ENCODE results near the gene ZFPM1. TPM values are rescaled to one million over a fixed set of nuclear protein-coding genes. Genes with fewer than 3 reads are reported as not detected.

Gene ZFPM1
- total RNA-seq, 1 experiment from 2014 or later: 24.1 TPM

GRCh38 chr16:88569614-88569984 lies 116.5 kb downstream of the ZFPM1 start:
- TF ChIP-seq CTCF (IDR thresholded peaks at IDR 0.05; ENCODE audit: insufficient read depth in 1 of 2, low read depth in 1 of 2, low read length in 1 of 2, severe bottlenecking in 1 of 2, unreplicated experiment in 1 of 2): no peak
- H3K27ac Mint-ChIP-seq (ENCODE audit: unreplicated experiment): peak overlapping the region; percentile 91
- CTCF ChIA-PET: interaction anchor here (0.6 to 1.7 kb wide), 14 partner anchors 8 to 947 kb away, joined by 3 to 16 read pairs (median 4); partner anchors contain the start of genes BANP and MVD
- no peaks in the 10 kb centered on the region for H3K9me3 Mint-ChIP-seq (ENCODE audit: unreplicated experiment)
- intact Hi-C loops (cut with micrococcal nuclease; ENCODE audit: unreplicated experiment): no loop called here
- BruUV-seq (replicated peaks): TSS peak; percentile 66
- H3K4me3 ChIP-seq (ENCODE audit: low read depth, low read length): peak overlapping the region; percentile 83
- DNase-seq: peak in 1 of 2 experiments; percentile 19
- POLR2A ChIA-PET: interaction anchor here (0.6 to 1.8 kb wide), 12 partner anchors 16 to 678 kb away, joined by 3 to 17 read pairs (median 4); partner anchors contain the start of gene BANP
- peaks cover 9% of the 10 kb centered on the region for H3K4me1 ChIP-seq
- no peaks in the 10 kb centered on the region for H3K4me1 Mint-ChIP-seq (ENCODE audit: low read depth, unreplicated experiment)
- H3K4me3 Mint-ChIP-seq (ENCODE audit: unreplicated experiment): peak overlapping the region; percentile 80
- H3K27me3 ChIP-seq (replicated peaks; ENCODE audit: control insufficient read depth, insufficient read depth, low read length): no peaks in the 10 kb centered on the region
- H3K27me3 Mint-ChIP-seq (ENCODE audit: insufficient read depth, unreplicated experiment): no peaks in the 10 kb centered on the region
- peaks cover 51% of the 10 kb centered on the region for H3K36me3 Mint-ChIP-seq (ENCODE audit: insufficient read depth, unreplicated experiment)
- peaks cover 2% of the 10 kb centered on the region; the same call in 1 of the 2 replicates for H3K36me3 ChIP-seq (ENCODE audit: control insufficient read depth, insufficient read depth, low read length)
- no peaks in the 10 kb centered on the region for H3K9me3 ChIP-seq

GRCh38 chr16:88569985-88570690 lies 117.1 kb downstream of the ZFPM1 start, which contains the start of gene ZC3H18:
TSS of gene ZC3H18 (plus strand) at chr16:88570403. CDS start at chr16:88577124, 6,721 bp downstream.
- CTCF ChIA-PET: interaction anchor here (0.6 to 1.7 kb wide), 19 partner anchors 9 to 946 kb away, joined by 3 to 16 read pairs (median 4); partner anchors contain the start of genes BANP and MVD
- POLR2A ChIA-PET: interaction anchor here (0.6 to 1.8 kb wide), 16 partner anchors 15 to 677 kb away, joined by 3 to 17 read pairs (median 4); partner anchors contain the start of gene BANP
- Histone ChIP-seq H3K36me3 (ENCODE audit: control insufficient read depth, insufficient read depth, low read length) (peaks cover 2% of the 10 kb centered on the region; the same call in 1 of the 2 replicates), H3K27me3 (replicated peaks; ENCODE audit: control insufficient read depth, insufficient read depth, low read length) (no peaks in the 10 kb centered on the region), H3K9me3 (no peaks in the 10 kb centered on the region), H3K4me1 (peaks cover 9% of the 10 kb centered on the region), H3K4me3 (ENCODE audit: low read depth, low read length) (peak within 1 kb of the TSS; percentile 96)
- Mint-ChIP-seq H3K27ac (ENCODE audit: unreplicated experiment) (peak within 1 kb of the TSS; percentile 91), H3K36me3 (ENCODE audit: insufficient read depth, unreplicated experiment) (peaks cover 52% of the 10 kb centered on the region), H3K4me3 (ENCODE audit: unreplicated experiment) (peak within 1 kb of the TSS; percentile 80), H3K27me3 (ENCODE audit: insufficient read depth, unreplicated experiment) (no peaks in the 10 kb centered on the region), H3K4me1 (ENCODE audit: low read depth, unreplicated experiment) (no peaks in the 10 kb centered on the region), H3K9me3 (ENCODE audit: unreplicated experiment) (no peaks in the 10 kb centered on the region)
- TF ChIP-seq CTCF (IDR thresholded peaks at IDR 0.05; ENCODE audit: insufficient read depth in 1 of 2, low read depth in 1 of 2, low read length in 1 of 2, severe bottlenecking in 1 of 2, unreplicated experiment in 1 of 2): no peak
- BruUV-seq (replicated peaks): no TSS peak
- intact Hi-C loops (cut with micrococcal nuclease; ENCODE audit: unreplicated experiment): no loop called here
- DNase-seq: peak; percentile 95 to 98

GRCh38 chr16:88570691-88571092 lies 117.6 kb downstream of the ZFPM1 start:
- Mint-ChIP-seq H3K4me1 (ENCODE audit: low read depth, unreplicated experiment) (no peaks in the 10 kb centered on the region), H3K4me3 (ENCODE audit: unreplicated experiment) (peak overlapping the region; percentile 80), H3K36me3 (ENCODE audit: insufficient read depth, unreplicated experiment) (peaks cover 58% of the 10 kb centered on the region), H3K9me3 (ENCODE audit: unreplicated experiment) (no peaks in the 10 kb centered on the region), H3K27me3 (ENCODE audit: insufficient read depth, unreplicated experiment) (no peaks in the 10 kb centered on the region), H3K27ac (ENCODE audit: unreplicated experiment) (peak overlapping the region; percentile 91)
- no peaks in the 10 kb centered on the region for H3K27me3 ChIP-seq (replicated peaks; ENCODE audit: control insufficient read depth, insufficient read depth, low read length)
- no peaks in the 10 kb centered on the region for H3K9me3 ChIP-seq
- peak in 1 of 2 experiments; percentile 41 for DNase-seq
- no TSS peak for BruUV-seq (replicated peaks)
- peak overlapping the region; percentile 96 for H3K4me3 ChIP-seq (ENCODE audit: low read depth, low read length)
- no peak for TF ChIP-seq CTCF (IDR thresholded peaks at IDR 0.05; ENCODE audit: insufficient read depth in 1 of 2, low read depth in 1 of 2, low read length in 1 of 2, severe bottlenecking in 1 of 2, unreplicated experiment in 1 of 2)
- POLR2A ChIA-PET: interaction anchor here (0.6 to 1.8 kb wide), 8 partner anchors 15 to 619 kb away, joined by 3 to 17 read pairs (median 4); partner anchors contain the start of gene BANP
- CTCF ChIA-PET: interaction anchor here (0.6 to 1.7 kb wide), 14 partner anchors 9 to 836 kb away, joined by 3 to 16 read pairs (median 4); partner anchors contain the start of gene MVD
- peaks cover 9% of the 10 kb centered on the region for H3K4me1 ChIP-seq
- H3K36me3 ChIP-seq (ENCODE audit: control insufficient read depth, insufficient read depth, low read length): peaks cover 2% of the 10 kb centered on the region; the same call in 1 of the 2 replicates
- intact Hi-C loops (cut with micrococcal nuclease; ENCODE audit: unreplicated experiment): no loop called here

All from Caco-2 (cell line).